HAP-1 (cell line): ENCODE results near the gene CAST.

Experiments
- DNase-seq, 2 experiments: peaks; one replicate each; pipeline ENCODE4 v3.0.0-alpha.2; 2016 to 2020; ENCODE audit warnings: low spot score in 2 of 2
- H3K27me3 ChIP-seq: fragments of 250-450 bp; sonication (Bioruptor Pico); 2 replicates; pipeline ENCODE4 v1.5.1; 2020; ENCODE audit warnings: low read depth, mild to moderate bottlenecking, moderate library complexity
- H3K36me3 ChIP-seq: fragments of 250-450 bp; sonication (Bioruptor Pico); replicated peaks from 2 replicates; pipeline ENCODE4 v1.5.1; 2020; ENCODE audit warnings: mild to moderate bottlenecking
- H3K4me1 ChIP-seq: fragments of 250-450 bp; sonication (Bioruptor Pico); 2 replicates; pipeline ENCODE4 v1.5.1; 2020; ENCODE audit warnings: mild to moderate bottlenecking
- H3K4me3 ChIP-seq: fragments of 250-450 bp; sonication (Bioruptor Pico); 2 replicates; pipeline ENCODE4 v1.5.1; 2020; ENCODE audit warnings: mild to moderate bottlenecking, moderate library complexity
- H3K9me3 ChIP-seq: fragments of 250-450 bp; sonication (Bioruptor Pico); 2 replicates; pipeline ENCODE4 v1.5.1; 2020; ENCODE audit warnings: mild to moderate bottlenecking, moderate library complexity
- in situ Hi-C: fragments of 300-500 bp; cut with MboI; formaldehyde crosslinking; loops from 3 replicates; pipeline ENCODE4 v1.14.3; 2020; ENCODE audit warnings: low sequenced_read_pairs, inconsistent platforms, mixed read lengths

Gene CAST

GRCh38 chr5:96753848-96754247, 91.7 kb downstream of the CAST start:
- in situ Hi-C loops, result no loop called here
- no peaks in the 10 kb centered on the region for H3K27me3 ChIP-seq
- H3K36me3 ChIP-seq, result peaks cover 55% of the 10 kb centered on the region
- no peaks in the 10 kb centered on the region for H3K9me3 ChIP-seq
- no peak overlapping the region for H3K4me3 ChIP-seq
- no peak for DNase-seq
- H3K4me1 ChIP-seq, result no peaks in the 10 kb centered on the region

DNA sequence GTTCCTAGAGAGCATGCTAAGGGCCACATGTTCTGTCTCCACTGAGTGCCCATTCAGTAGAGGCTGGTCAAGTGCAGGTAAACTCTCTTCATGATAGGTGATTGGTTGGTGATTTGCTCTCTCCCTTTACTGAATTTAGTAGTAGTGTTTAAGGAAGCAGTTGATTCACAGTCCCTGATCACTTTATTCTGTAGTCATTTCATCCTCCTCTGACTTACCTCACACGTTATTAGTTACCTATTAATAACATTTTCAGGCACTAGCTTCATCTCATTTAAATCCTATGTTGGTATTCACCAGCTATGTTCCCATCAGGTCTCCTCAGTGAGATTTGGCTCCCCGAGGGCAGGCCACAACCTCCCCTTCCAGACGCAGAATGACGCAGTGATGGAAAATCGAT, 93.7 kb downstream of the CAST start:
- Histone ChIP-seq H3K4me3 (no peak overlapping the region), H3K36me3 (peaks cover 45% of the 10 kb centered on the region)
- in situ Hi-C loops, result no loop called here

GRCh38 chr5:96756985-96757384, 94.8 kb downstream of the CAST start:
- DNase-seq, result no peak

More for the DNA sequence above, 93.7 kb downstream of the CAST start:
- Histone ChIP-seq H3K27me3 (no peaks in the 10 kb centered on the region), H3K9me3 (no peaks in the 10 kb centered on the region), H3K4me1 (no peaks in the 10 kb centered on the region)
- no peak for DNase-seq

GRCh38 chr5:96758621-96759020, 96.4 kb downstream of the CAST start:
- Histone ChIP-seq H3K4me3 (no peak overlapping the region), H3K36me3 (peaks cover 38% of the 10 kb centered on the region), H3K4me1 (peaks cover 8% of the 10 kb centered on the region), H3K9me3 (no peaks in the 10 kb centered on the region), H3K27me3 (no peaks in the 10 kb centered on the region)
- in situ Hi-C loops, result no loop called here
- no peak for DNase-seq

More at GRCh38 chr5:96756985-96757384, 94.8 kb downstream of the CAST start:
- Histone ChIP-seq H3K27me3 (no peaks in the 10 kb centered on the region), H3K9me3 (no peaks in the 10 kb centered on the region), H3K36me3 (peaks cover 42% of the 10 kb centered on the region), H3K4me3 (no peak overlapping the region), H3K4me1 (peaks cover 6% of the 10 kb centered on the region; the same call in 1 of the 2 replicates)
- in situ Hi-C loops, result no loop called here

GRCh38 chr5:96761618-96762017, 99.4 kb downstream of the CAST start:
- no peaks in the 10 kb centered on the region for H3K27me3 ChIP-seq
- H3K36me3 ChIP-seq, result peaks cover 28% of the 10 kb centered on the region
- H3K4me1 ChIP-seq, result peaks cover 8% of the 10 kb centered on the region
- DNase-seq, result no peak
- no peak overlapping the region for H3K4me3 ChIP-seq
- in situ Hi-C loops, result no loop called here
- no peaks in the 10 kb centered on the region for H3K9me3 ChIP-seq

- Histone ChIP-seq H3K9me3 (no peaks in the 10 kb centered on the region), H3K36me3 (peaks cover 34% of the 10 kb centered on the region), H3K27me3 (no peaks in the 10 kb centered on the region), H3K4me1 (peaks cover 8% of the 10 kb centered on the region), H3K4me3 (no peak overlapping the region)
- in situ Hi-C loops, result no loop called here
- DNase-seq, result peak in 1 of 2 experiments; percentile 16
Observed at GRCh38 chr5:96763026-96763425, 100.8 kb downstream of the CAST start.

DNA sequence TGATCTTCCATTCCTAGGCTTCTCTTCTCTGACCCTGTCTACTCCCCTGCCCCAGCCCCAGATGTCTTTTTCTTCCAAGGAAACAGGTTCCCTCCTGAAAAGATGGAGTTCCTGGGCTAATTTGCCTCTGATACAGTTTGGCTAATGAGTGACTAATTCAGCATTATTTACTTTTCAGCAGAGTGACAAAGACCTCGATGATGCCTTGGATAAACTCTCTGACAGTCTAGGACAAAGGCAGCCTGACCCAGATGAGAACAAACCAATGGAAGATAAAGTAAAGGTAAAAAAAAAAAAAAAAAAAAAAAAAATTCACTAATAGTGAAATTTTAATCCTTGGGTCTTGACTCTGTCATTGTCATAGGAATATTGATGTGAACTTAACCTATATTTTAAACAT, 102.9 kb downstream of the CAST start:
- peaks cover 8% of the 10 kb centered on the region for H3K4me1 ChIP-seq
- H3K36me3 ChIP-seq, result peaks cover 43% of the 10 kb centered on the region
- DNase-seq, result no peak
- no peaks in the 10 kb centered on the region for H3K27me3 ChIP-seq
- H3K9me3 ChIP-seq, result no peaks in the 10 kb centered on the region
- no peak overlapping the region for H3K4me3 ChIP-seq
- in situ Hi-C loops, result no loop called here

DNA sequence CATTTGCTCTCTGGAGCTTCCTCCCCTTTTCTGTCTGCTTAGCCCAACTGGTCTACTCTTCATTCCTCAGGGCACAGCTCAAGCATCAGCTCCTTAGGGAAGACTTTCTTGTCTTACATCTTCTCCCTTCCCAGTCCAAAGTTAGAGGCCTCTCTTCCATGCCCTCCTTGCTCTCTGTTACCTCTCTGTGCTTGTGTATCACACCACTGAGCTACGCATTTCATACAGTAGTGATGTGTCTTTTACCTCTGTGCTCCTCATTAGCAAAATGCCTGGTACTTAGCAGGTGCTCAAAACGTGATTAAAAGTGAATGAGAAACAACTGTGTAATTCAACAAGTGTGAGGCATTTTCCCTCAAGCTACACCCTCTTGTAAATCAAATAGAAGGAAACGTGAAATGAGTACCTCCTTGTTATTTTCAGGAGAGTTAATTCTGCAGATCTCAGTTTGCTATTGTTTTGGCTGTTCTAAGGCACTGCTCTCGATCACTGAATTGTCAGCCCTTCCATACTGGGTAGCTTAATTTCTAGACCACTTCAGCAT, 106.6 kb downstream of the CAST start:
- DNase-seq, result no peak
- Histone ChIP-seq H3K4me1 (no peaks in the 10 kb centered on the region), H3K27me3 (no peaks in the 10 kb centered on the region), H3K4me3 (no peak overlapping the region), H3K36me3 (peaks cover 61% of the 10 kb centered on the region), H3K9me3 (no peaks in the 10 kb centered on the region)
- in situ Hi-C loops, result no loop called here

DNA sequence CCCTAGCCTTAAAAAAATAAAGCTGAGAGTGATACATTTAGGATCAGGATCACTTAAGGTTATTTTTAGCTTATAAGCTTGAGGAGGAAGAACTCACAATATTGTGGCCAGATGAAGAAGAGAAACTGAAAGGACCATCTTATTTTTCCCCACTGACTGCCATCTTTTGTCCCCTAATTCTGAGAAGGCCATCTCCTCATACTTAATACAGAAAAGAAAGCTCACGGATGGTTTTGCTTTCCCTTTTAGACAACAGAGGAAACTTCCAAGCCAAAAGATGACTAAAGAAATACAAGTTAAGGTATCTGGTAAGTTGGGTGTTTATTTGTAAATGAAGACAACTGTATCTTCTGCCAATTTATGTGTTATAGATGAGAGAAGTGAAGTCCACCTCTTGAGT, 109.2 kb downstream of the CAST start:
- H3K9me3 ChIP-seq, result no peaks in the 10 kb centered on the region
- H3K4me3 ChIP-seq, result no peak overlapping the region
- H3K27me3 ChIP-seq, result no peaks in the 10 kb centered on the region
- H3K4me1 ChIP-seq, result no peaks in the 10 kb centered on the region
- no peak for DNase-seq
- peaks cover 54% of the 10 kb centered on the region for H3K36me3 ChIP-seq
- in situ Hi-C loops, result no loop called here

GRCh38 chr5:96772111-96772510, 109.9 kb downstream of the CAST start:
- DNase-seq, result no peak
- Histone ChIP-seq H3K4me3 (no peak overlapping the region), H3K36me3 (peaks cover 48% of the 10 kb centered on the region)

GRCh38 chr5:96772542-96772941, 110.4 kb downstream of the CAST start:
- H3K36me3 ChIP-seq, result peaks cover 44% of the 10 kb centered on the region

More at GRCh38 chr5:96772111-96772510, 109.9 kb downstream of the CAST start:
- no peaks in the 10 kb centered on the region for H3K4me1 ChIP-seq
- in situ Hi-C loops, result no loop called here
- no peaks in the 10 kb centered on the region for H3K27me3 ChIP-seq
- H3K9me3 ChIP-seq, result no peaks in the 10 kb centered on the region

DNA sequence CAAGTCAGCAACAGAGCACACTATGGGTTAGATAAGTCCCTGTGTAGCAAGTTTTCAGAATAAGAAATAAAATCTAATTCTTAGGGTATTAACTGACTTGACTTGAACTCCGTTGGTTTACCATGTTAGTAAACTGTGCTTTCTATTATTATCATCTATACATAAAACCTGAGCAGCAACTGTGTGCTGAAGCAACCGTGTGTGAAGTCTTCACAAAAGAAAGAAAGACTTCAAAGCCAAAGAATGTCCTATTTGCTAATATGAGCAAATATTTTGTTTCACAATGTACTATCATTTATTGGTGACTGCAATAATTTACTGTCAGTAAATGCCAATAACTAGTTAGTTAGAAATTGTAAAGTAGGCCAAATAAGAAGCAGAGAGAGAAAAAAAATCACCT, 112.9 kb downstream of the CAST start:
- Histone ChIP-seq H3K27me3 (no peaks in the 10 kb centered on the region), H3K4me1 (no peaks in the 10 kb centered on the region), H3K9me3 (no peaks in the 10 kb centered on the region), H3K36me3 (peaks cover 33% of the 10 kb centered on the region), H3K4me3 (no peak overlapping the region)
- in situ Hi-C loops, result no loop called here
- no peak for DNase-seq

More at GRCh38 chr5:96772542-96772941, 110.4 kb downstream of the CAST start:
- Histone ChIP-seq H3K27me3 (no peaks in the 10 kb centered on the region), H3K4me1 (no peaks in the 10 kb centered on the region), H3K9me3 (no peaks in the 10 kb centered on the region), H3K4me3 (no peak overlapping the region)
- DNase-seq, result no peak
- in situ Hi-C loops, result no loop called here

DNA sequence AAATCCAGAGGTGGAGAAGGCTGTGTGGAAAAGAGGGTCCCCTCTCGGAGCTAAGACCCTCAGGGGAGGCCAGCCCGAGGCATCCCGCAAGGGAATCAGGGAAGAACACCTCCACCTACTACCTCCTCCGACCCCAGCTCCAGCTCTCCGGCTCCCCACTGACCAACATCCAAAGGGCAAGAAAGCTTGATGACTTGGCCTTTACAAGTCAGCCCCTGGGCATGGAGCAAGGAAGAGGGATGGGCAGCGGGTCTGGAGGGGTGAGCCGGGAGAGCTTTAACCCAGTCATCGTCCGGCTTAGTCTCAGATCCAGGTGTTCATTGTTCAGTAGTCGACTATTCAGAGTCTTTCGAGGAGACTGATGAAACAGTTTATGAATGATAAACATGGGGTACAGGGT, 113.5 kb downstream of the CAST start:
- no peak for DNase-seq
- Histone ChIP-seq H3K36me3 (peaks cover 29% of the 10 kb centered on the region), H3K4me1 (no peaks in the 10 kb centered on the region), H3K4me3 (no peak overlapping the region), H3K27me3 (no peaks in the 10 kb centered on the region), H3K9me3 (no peaks in the 10 kb centered on the region)
- in situ Hi-C loops, result no loop called here

DNA sequence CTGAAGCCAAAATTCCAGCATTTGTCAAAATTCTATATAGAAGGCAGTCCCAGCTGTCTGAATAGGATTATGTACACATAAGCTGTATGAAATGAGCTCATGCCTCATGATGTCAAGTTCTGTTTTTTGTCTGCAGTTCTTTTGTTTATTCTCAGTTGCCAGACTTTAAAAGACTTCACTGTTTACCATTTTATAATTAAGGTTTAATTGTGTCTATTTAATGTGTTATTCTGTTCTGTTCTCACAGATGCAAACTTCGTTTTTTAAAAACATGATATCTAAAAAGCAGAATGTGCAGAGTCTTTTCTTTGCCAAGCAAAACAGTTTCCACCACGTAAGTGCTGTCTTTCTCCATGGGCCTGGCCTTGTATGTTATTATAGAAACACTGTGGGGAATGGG, 114.4 kb downstream of the CAST start:
- Histone ChIP-seq H3K27me3 (no peaks in the 10 kb centered on the region), H3K9me3 (no peaks in the 10 kb centered on the region), H3K4me3 (no peak overlapping the region), H3K36me3 (peaks cover 21% of the 10 kb centered on the region), H3K4me1 (peaks cover 3% of the 10 kb centered on the region)
- no peak for DNase-seq
- in situ Hi-C loops, result no loop called here

DNA sequence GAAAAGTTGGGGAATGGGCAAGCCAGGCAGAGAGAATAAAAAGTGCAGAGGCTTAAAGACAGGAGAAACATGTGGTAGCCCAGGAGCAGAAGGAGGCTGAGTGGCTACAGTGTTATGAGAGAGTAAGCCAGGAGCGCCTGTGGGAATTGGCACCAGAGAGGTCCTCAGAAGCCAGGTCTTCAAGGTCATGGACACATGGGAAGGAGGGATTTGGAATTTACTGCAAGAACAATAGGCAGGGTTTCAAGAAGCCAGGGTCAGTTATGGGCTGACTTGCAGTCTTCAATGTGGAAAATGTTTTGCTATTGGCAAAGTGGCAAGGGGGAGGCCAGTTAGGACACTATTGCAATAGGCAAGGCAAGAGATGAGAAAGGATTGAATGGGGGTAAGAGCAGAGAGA, 116.2 kb downstream of the CAST start:
- Histone ChIP-seq H3K4me1 (peaks cover 3% of the 10 kb centered on the region), H3K9me3 (no peaks in the 10 kb centered on the region), H3K36me3 (peaks cover 12% of the 10 kb centered on the region), H3K27me3 (no peaks in the 10 kb centered on the region), H3K4me3 (no peak overlapping the region)
- in situ Hi-C loops, result no loop called here
- DNase-seq, result no peak
